ENCODE results near the gene STX18. TPM values are rescaled to one million over a fixed set of nuclear protein-coding genes. Genes with fewer than 3 reads are reported as not detected.
"Not testable (repeated sequence)": the region's sequence is repeated elsewhere in the genome, so short reads cannot be mapped to it uniquely, and the experiment has no call there.

The STX18 gene
- total and polyA plus RNA-seq, 3 experiments from 2014 or later: 24.7 to 27.1 (median 25.2) TPM

DNA sequence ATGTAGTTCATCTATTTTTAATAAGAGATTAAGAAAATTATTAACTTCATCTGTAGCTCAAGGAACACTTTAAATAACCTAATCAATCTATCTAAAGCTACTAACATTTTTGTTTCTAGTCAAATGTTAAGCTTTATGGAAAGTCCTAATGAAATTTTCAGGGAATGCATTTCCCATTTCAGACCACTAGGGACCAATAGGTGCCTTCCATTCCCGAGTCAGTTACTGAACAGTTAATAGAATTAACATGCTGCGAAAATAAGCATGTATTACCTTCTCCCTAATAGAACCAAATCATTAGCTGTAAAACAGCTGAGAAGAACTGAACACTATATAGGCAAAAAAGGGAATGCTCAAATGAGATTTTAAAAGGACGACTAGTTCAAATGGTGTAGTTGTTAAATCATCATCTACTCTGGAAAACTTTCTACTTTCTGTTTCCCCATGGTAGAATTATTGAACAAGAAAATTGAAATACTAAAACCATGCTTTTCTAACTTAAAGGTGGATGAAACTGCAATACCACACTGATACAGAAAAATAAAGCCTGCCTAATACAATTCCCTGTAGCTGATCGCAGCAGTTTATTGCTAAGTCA is 22.5 kb downstream of the STX18 start:
- Histone ChIP-seq H3K4me3 (ENCODE audit: low read length) (no peak overlapping the region), H3K9me3 (ENCODE audit: low read length) (no peaks in the 10 kb centered on the region), H3K4me1 (ENCODE audit: insufficient read depth, low read length) (peaks cover 4% of the 10 kb centered on the region), H3K27me3 (ENCODE audit: insufficient read depth, low read length, poor library complexity, severe bottlenecking) (no peaks in the 10 kb centered on the region), H3K27ac (ENCODE audit: low read depth, low read length) (no peak overlapping the region), H3K36me3 (ENCODE audit: insufficient read depth, low read length) (no peaks in the 10 kb centered on the region)
- no peaks in the 10 kb centered on the region for H3K27me3 Mint-ChIP-seq
- H3K27ac Mint-ChIP-seq: no peak overlapping the region
- CTCF ChIA-PET: interaction anchor here (2.1 kb wide), 1 partner anchor 23 kb away, joined by 7 read pairs; the partner anchor contains the start of gene STX18
- no peak overlapping the region for H3K4me3 Mint-ChIP-seq
- peaks cover 37 to 73% (median 62%) of the 10 kb centered on the region in 3 donors for H3K4me1 Mint-ChIP-seq
- no peaks in the 10 kb centered on the region for H3K9me3 Mint-ChIP-seq
- POLR2A ChIA-PET: no interaction called here
- H3K36me3 Mint-ChIP-seq: peaks cover 0 to 3% (median 0%) of the 10 kb centered on the region in 3 donors
- DNase-seq: no peak

DNA sequence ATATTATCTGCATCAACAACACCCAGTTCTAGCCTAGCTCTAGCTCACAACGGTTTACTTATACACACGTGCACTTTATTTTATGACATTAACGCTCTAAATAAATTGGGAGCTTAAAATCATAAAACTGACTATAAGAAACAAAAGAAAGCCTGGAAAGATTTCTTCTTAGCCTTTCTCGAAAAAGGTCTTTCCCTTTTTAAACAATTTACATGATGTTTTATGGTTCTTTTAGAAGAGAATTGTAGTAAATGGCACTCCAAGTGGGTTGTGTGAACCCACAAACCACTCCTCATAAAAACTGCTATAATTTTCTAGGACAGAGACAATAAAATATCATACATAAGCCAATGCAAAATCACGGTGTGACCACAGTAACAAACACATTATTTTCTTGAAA is 23.1 kb downstream of the STX18 start:
- ChIA-PET CTCF (interaction anchor here (0.9 to 2.1 kb wide), 2 partner anchors 11 to 23 kb away, joined by 3 to 7 read pairs; partner anchors contain the start of gene STX18), POLR2A (no interaction called here)
- Mint-ChIP-seq H3K27me3 (no peaks in the 10 kb centered on the region), H3K9me3 (no peaks in the 10 kb centered on the region), H3K4me3 (no peak overlapping the region), H3K4me1 (peaks cover 30 to 70% (median 55%) of the 10 kb centered on the region in 3 donors), H3K36me3 (peaks cover 0 to 3% (median 2%) of the 10 kb centered on the region in 3 donors), H3K27ac (no peak overlapping the region)
- H3K27me3 ChIP-seq (ENCODE audit: insufficient read depth, low read length, poor library complexity, severe bottlenecking): no peaks in the 10 kb centered on the region
- H3K4me3 ChIP-seq (ENCODE audit: low read length): no peak overlapping the region
- no peak overlapping the region for H3K27ac ChIP-seq (ENCODE audit: low read depth, low read length)
- DNase-seq: no peak
- H3K9me3 ChIP-seq (ENCODE audit: low read length): no peaks in the 10 kb centered on the region
- peaks cover 4% of the 10 kb centered on the region for H3K4me1 ChIP-seq (ENCODE audit: insufficient read depth, low read length)
- H3K36me3 ChIP-seq (ENCODE audit: insufficient read depth, low read length): no peaks in the 10 kb centered on the region

DNA sequence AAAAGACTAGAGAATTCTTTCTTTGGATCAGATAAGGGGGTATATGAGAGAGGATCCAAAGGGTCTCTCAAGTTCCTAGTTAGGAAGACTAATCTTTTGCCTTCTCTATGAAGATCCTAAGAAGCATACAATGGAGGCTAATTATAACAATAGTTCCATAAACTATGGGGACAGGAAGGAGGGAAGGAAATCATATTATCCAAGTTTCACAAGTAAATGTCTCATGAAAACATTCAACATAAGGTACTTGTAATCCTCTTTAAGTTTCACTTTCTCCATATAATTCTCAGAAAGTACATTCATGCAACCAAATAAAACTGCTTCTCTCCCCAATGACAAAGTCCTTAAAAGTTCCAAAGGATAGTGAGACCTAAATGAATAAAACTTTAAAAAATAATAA is 27.1 kb downstream of the STX18 start:
- H3K27ac ChIP-seq (ENCODE audit: low read depth, low read length): no peak overlapping the region
- Mint-ChIP-seq H3K36me3 (peaks cover 3 to 11% (median 3%) of the 10 kb centered on the region in 3 donors), H3K4me1 (peaks cover 18 to 53% (median 28%) of the 10 kb centered on the region in 3 donors), H3K9me3 (no peaks in the 10 kb centered on the region), H3K27me3 (no peaks in the 10 kb centered on the region), H3K27ac (no peak overlapping the region), H3K4me3 (no peak overlapping the region)
- no peak overlapping the region for H3K4me3 ChIP-seq (ENCODE audit: low read length)
- H3K27me3 ChIP-seq (ENCODE audit: insufficient read depth, low read length, poor library complexity, severe bottlenecking): no peaks in the 10 kb centered on the region
- ChIA-PET POLR2A (no interaction called here), CTCF (no interaction called here)
- no peak for DNase-seq
- peaks cover 4% of the 10 kb centered on the region for H3K4me1 ChIP-seq (ENCODE audit: insufficient read depth, low read length)
- no peaks in the 10 kb centered on the region for H3K36me3 ChIP-seq (ENCODE audit: insufficient read depth, low read length)
- no peaks in the 10 kb centered on the region for H3K9me3 ChIP-seq (ENCODE audit: low read length)

DNA sequence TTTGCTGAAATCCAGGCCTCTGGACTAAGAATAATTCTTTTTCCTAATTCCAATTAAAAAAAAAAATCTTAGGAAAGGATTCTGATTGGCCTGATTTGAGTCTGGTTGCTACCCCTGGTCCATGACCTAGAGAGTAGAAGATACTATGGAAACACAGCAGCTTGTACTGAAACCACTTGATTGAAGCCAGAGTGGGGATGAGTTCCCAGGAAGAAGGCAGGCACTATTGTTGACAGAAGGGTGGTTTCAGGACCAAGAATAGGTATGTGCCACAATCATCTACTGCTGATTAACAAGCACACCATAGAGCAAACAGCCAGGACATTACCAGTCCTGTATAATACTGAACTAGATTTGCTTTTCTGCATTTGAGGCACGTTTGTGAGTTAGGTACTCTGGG is 29.6 kb downstream of the STX18 start:
- no peak overlapping the region for H3K27ac ChIP-seq (ENCODE audit: low read depth, low read length)
- no peaks in the 10 kb centered on the region for H3K9me3 ChIP-seq (ENCODE audit: low read length)
- H3K27me3 ChIP-seq (ENCODE audit: insufficient read depth, low read length, poor library complexity, severe bottlenecking): no peaks in the 10 kb centered on the region
- no peaks in the 10 kb centered on the region for H3K36me3 ChIP-seq (ENCODE audit: insufficient read depth, low read length)
- ChIA-PET POLR2A (no interaction called here), CTCF (no interaction called here)
- Mint-ChIP-seq H3K9me3 (no peaks in the 10 kb centered on the region), H3K27me3 (no peaks in the 10 kb centered on the region), H3K4me3 (no peak overlapping the region), H3K36me3 (peaks cover 6 to 23% (median 7%) of the 10 kb centered on the region in 3 donors), H3K4me1 (peaks cover 10 to 44% (median 16%) of the 10 kb centered on the region in 3 donors), H3K27ac (no peak overlapping the region)
- DNase-seq: no peak
- H3K4me3 ChIP-seq (ENCODE audit: low read length): no peak overlapping the region
- H3K4me1 ChIP-seq (ENCODE audit: insufficient read depth, low read length): no peaks in the 10 kb centered on the region

GRCh38 chr4:4510641-4511040 is 31.2 kb downstream of the STX18 start:
- H3K36me3 Mint-ChIP-seq: peaks cover 7 to 29% (median 9%) of the 10 kb centered on the region in 3 donors
- DNase-seq; POLR2A ChIA-PET; H3K27me3 Mint-ChIP-seq; H3K9me3 Mint-ChIP-seq; H3K36me3 ChIP-seq (ENCODE audit: insufficient read depth, low read length); CTCF ChIA-PET; H3K4me3 Mint-ChIP-seq; H3K4me3 ChIP-seq (ENCODE audit: low read length); H3K27ac Mint-ChIP-seq; H3K27me3 ChIP-seq (ENCODE audit: insufficient read depth, low read length, poor library complexity, severe bottlenecking); H3K9me3 ChIP-seq (ENCODE audit: low read length); H3K27ac ChIP-seq (ENCODE audit: low read depth, low read length); H3K4me1 ChIP-seq (ENCODE audit: insufficient read depth, low read length): not testable (repeated sequence)
- peaks cover 7 to 35% (median 10%) of the 10 kb centered on the region in 3 donors for H3K4me1 Mint-ChIP-seq

- peaks cover 6 to 31% (median 10%) of the 10 kb centered on the region in 3 donors for H3K4me1 Mint-ChIP-seq
- ChIA-PET POLR2A (no interaction called here), CTCF (no interaction called here)
- H3K9me3 ChIP-seq (ENCODE audit: low read length): no peaks in the 10 kb centered on the region
- H3K27ac ChIP-seq (ENCODE audit: low read depth, low read length): no peak overlapping the region
- H3K4me1 ChIP-seq (ENCODE audit: insufficient read depth, low read length): no peaks in the 10 kb centered on the region
- peaks cover 7 to 30% (median 12%) of the 10 kb centered on the region in 3 donors for H3K36me3 Mint-ChIP-seq
- no peaks in the 10 kb centered on the region for H3K9me3 Mint-ChIP-seq
- no peak overlapping the region for H3K27ac Mint-ChIP-seq
- no peaks in the 10 kb centered on the region for H3K27me3 Mint-ChIP-seq
- no peaks in the 10 kb centered on the region for H3K36me3 ChIP-seq (ENCODE audit: insufficient read depth, low read length)
- DNase-seq: no peak
- no peak overlapping the region for H3K4me3 ChIP-seq (ENCODE audit: low read length)
- H3K27me3 ChIP-seq (ENCODE audit: insufficient read depth, low read length, poor library complexity, severe bottlenecking): no peaks in the 10 kb centered on the region
- H3K4me3 Mint-ChIP-seq: no peak overlapping the region
Measured at GRCh38 chr4:4509521-4509920, 32.3 kb downstream of the STX18 start.

DNA sequence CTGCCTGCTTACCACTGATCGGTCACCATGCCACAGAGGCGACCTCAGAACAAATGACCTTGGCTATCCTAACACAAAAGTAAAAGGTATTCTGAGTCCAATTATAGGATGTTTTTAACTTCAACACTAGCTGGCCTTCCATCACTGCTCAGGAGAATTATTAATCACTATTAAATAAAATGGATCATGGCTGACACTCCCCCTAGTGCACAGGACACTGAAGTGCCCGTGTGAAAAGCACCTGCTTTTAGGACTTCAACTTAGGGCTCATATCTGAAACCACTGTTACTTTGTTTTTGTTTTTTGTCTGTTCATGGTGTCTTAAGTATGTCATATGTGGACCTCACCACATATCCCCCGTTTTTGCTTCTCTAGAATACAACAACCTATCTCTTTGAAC is 33.9 kb downstream of the STX18 start:
- no peak overlapping the region for H3K27ac Mint-ChIP-seq
- ChIA-PET CTCF (interaction anchor here (0.8 to 1.5 kb wide), 4 partner anchors 9 to 15 kb away, joined by 3 to 4 read pairs (median 3); no protein-coding TSS in a partner anchor), POLR2A (interaction anchor here (0.7 kb wide), 1 partner anchor 68 kb away, joined by 10 read pairs; no protein-coding TSS in a partner anchor)
- H3K27me3 ChIP-seq (ENCODE audit: insufficient read depth, low read length, poor library complexity, severe bottlenecking): no peaks in the 10 kb centered on the region
- H3K27ac ChIP-seq (ENCODE audit: low read depth, low read length): no peak overlapping the region
- H3K9me3 ChIP-seq (ENCODE audit: low read length): no peaks in the 10 kb centered on the region
- H3K4me3 ChIP-seq (ENCODE audit: low read length): no peak overlapping the region
- H3K4me3 Mint-ChIP-seq: no peak overlapping the region
- H3K9me3 Mint-ChIP-seq: no peaks in the 10 kb centered on the region
- H3K27me3 Mint-ChIP-seq: no peaks in the 10 kb centered on the region
- H3K4me1 ChIP-seq (ENCODE audit: insufficient read depth, low read length): peaks cover 4% of the 10 kb centered on the region
- DNase-seq: no peak
- peaks cover 7 to 24% (median 9%) of the 10 kb centered on the region in 3 donors for H3K36me3 Mint-ChIP-seq
- peaks cover 9 to 25% (median 20%) of the 10 kb centered on the region in 3 donors for H3K4me1 Mint-ChIP-seq
- no peaks in the 10 kb centered on the region for H3K36me3 ChIP-seq (ENCODE audit: insufficient read depth, low read length)

- H3K27ac ChIP-seq (ENCODE audit: low read depth, low read length): no peak overlapping the region
- Mint-ChIP-seq H3K27ac (no peak overlapping the region), H3K36me3 (peaks cover 7 to 24% (median 9%) of the 10 kb centered on the region in 3 donors), H3K27me3 (no peaks in the 10 kb centered on the region), H3K4me1 (peaks cover 14 to 28% (median 25%) of the 10 kb centered on the region in 3 donors), H3K9me3 (no peaks in the 10 kb centered on the region), H3K4me3 (no peak overlapping the region)
- H3K27me3 ChIP-seq (ENCODE audit: insufficient read depth, low read length, poor library complexity, severe bottlenecking): no peaks in the 10 kb centered on the region
- H3K9me3 ChIP-seq (ENCODE audit: low read length): no peaks in the 10 kb centered on the region
- ChIA-PET POLR2A (interaction anchor here (0.7 kb wide), 1 partner anchor 68 kb away, joined by 10 read pairs; no protein-coding TSS in a partner anchor), CTCF (interaction anchor here (0.8 to 1.5 kb wide), 4 partner anchors 9 to 16 kb away, joined by 3 to 4 read pairs (median 3); no protein-coding TSS in a partner anchor)
- no peak overlapping the region for H3K4me3 ChIP-seq (ENCODE audit: low read length)
- H3K4me1 ChIP-seq (ENCODE audit: insufficient read depth, low read length): peaks cover 9% of the 10 kb centered on the region
- no peak for DNase-seq
- H3K36me3 ChIP-seq (ENCODE audit: insufficient read depth, low read length): no peaks in the 10 kb centered on the region
Measured at GRCh38 chr4:4507403-4507802, 34.4 kb downstream of the STX18 start.
